ENCODE results near the gene PCDHGA2. TPM values are rescaled to one million over a fixed set of nuclear protein-coding genes. Genes with fewer than 3 reads are reported as not detected.
A peak's percentile ranks its signal among the peaks of the same experiment; 100 is the strongest.
"Not testable (repeated sequence)": the region's sequence is repeated elsewhere in the genome, so short reads cannot be mapped to it uniquely, and the experiment has no call there.

The PCDHGA2 gene
- total RNA-seq, 4 donors from 2014 or later, result 1.4 to 5.3 (median 1.9) TPM

DNA sequence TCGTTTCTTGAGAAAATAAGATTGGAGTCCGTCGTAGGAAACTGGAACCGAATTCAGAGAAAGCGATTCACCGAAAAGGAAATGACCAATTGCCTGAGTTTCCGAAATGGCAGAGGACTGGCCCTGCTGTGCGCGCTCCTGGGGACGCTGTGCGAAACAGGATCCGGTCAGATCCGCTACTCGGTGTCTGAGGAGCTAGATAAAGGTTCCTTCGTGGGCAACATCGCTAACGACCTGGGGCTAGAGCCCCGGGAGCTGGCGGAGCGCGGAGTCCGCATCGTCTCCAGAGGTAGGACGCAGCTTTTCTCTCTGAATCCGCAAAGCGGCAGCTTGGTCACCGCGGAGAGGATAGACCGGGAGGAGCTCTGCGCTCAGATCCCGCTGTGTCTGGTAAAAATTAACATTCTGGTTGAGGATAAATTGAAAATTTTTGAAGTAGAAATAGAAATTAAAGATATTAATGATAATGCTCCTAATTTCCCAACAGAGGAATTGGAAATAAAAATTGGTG lies 5.4 kb downstream of the PCDHGA2 start:
- WGBS, 2 donors, result 24 to 26% methylated on average over 31 of the region's 31 CpGs
- TF ChIP-seq CTCF (IDR thresholded peaks at IDR 0.05), result no peak
- no peak for DNase-seq (ENCODE audit: low spot score in 2 of 2)
- H3K4me3 ChIP-seq (ENCODE audit: low read depth, poor library complexity, severe bottlenecking), result no peak overlapping the region
- intact Hi-C loops (cut with DNase I; ENCODE audit: low total_unique reads), result no loop called here

DNA sequence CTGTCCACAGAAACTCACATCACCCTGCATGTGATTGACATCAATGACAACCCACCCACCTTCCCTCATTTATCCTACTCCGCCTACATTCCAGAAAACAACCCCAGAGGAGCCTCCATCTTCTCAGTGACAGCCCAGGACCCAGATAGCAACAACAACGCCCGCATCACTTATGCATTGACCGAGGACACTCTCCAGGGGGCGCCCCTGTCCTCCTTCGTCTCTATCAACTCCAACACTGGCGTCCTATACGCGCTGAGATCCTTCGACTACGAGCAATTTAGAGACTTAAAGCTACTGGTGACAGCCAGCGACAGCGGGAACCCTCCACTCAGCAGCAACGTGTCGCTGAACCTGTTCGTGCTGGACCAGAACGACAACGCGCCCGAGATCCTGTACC lies 6.8 kb downstream of the PCDHGA2 start:
- intact Hi-C loops (cut with DNase I; ENCODE audit: low total_unique reads), result no loop called here
- H3K4me3 ChIP-seq (ENCODE audit: low read depth, poor library complexity, severe bottlenecking), result no peak overlapping the region
- TF ChIP-seq CTCF (IDR thresholded peaks at IDR 0.05), result no peak
- no peak for TF ChIP-seq POLR2A (IDR thresholded peaks at IDR 0.05)
- DNase-seq (ENCODE audit: low spot score in 2 of 2), result no peak
- WGBS, 2 donors, result 36% methylated on average over 20 of the region's 20 CpGs

DNA sequence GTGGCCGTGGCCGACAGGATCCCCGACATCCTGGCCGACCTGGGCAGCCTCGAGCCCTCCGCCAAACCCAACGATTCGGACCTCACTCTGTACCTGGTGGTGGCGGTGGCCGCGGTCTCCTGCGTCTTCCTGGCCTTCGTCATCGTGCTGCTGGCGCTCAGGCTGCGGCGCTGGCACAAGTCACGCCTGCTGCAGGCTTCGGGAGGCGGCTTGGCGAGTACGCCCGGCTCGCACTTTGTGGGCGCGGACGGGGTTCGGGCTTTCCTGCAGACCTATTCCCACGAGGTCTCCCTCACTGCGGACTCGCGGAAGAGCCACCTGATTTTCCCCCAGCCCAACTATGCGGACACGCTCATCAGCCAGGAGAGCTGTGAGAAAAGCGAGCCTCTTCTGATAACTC lies 7.5 kb downstream of the PCDHGA2 start:
- intact Hi-C loops (cut with DNase I; ENCODE audit: low total_unique reads); DNase-seq (ENCODE audit: low spot score in 2 of 2): not testable (repeated sequence)
- 50 to 60% methylated on average over 12 to 20 of the region's 35 CpGs for WGBS, 2 donors

DNA sequence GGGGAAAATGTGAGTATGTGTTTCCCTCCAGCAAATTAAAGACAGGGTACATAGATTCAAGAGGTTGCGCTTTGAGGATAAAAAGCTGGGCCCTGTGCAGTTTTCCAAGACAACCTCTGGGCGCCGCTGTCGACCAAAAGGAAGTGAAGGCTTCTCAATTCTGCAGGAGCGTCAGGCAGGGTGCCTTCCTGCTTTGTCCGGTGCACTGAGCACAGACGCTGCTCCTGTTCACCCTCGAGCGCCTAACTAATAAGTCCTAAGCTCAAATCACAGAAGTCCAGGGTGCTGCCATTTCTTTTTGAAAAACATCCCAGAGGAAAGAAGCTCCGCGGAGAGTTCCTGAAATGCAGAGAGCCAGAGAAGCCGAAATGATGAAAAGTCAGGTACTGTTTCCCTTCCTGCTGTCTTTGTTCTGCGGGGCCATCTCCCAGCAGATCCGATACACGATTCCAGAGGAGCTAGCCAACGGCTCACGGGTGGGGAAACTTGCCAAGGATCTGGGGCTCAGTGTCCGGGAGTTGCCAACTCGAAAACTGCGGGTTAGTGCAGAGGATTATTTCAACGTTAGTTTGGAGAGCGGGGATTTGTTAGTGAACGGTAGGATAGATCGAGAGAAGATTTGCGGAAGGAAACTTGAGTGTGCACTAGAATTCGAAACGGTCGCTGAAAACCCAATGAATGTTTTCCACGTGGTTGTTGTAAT lies 11.5 kb downstream of the PCDHGA2 start, which contains the start of gene PCDHGB1:
PCDHGB1 (plus strand) TSS at position 183 of the 703 bp plus-strand sequence; CDS start at position 345, 162 bp downstream.
- intact Hi-C loops (cut with DNase I; ENCODE audit: low total_unique reads), result loop anchor here (2.0 kb wide), 1 partner anchor 49 kb away; no protein-coding TSS in a partner anchor
- 21 to 25% methylated on average over 29 of the region's 29 CpGs for WGBS, 2 donors
- no peak for TF ChIP-seq POLR2A (IDR thresholded peaks at IDR 0.05)
- TF ChIP-seq CTCF (IDR thresholded peaks at IDR 0.05), result no peak

More for the DNA sequence above, 7.5 kb downstream of the PCDHGA2 start:
- H3K4me3 ChIP-seq (ENCODE audit: low read depth, poor library complexity, severe bottlenecking), result not testable (repeated sequence)

DNA sequence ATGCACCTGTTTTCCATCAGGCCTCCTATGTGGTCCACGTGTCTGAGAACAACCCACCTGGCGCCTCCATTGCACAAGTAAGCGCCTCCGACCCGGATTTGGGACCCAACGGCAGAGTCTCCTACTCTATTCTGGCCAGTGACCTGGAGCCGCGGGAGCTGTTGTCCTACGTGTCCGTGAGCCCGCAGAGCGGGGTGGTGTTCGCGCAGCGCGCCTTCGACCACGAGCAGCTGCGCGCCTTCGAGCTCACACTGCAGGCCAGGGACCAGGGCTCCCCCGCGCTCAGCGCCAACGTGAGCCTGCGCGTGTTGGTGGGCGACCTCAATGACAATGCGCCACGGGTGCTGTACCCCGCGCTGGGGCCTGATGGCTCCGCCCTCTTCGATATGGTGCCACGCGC lies 13.0 kb downstream of the PCDHGA2 start:
- no peak for DNase-seq (ENCODE audit: low spot score in 2 of 2)
- intact Hi-C loops (cut with DNase I; ENCODE audit: low total_unique reads), result no loop called here
- H3K4me3 ChIP-seq (ENCODE audit: low read depth, poor library complexity, severe bottlenecking), result no peak overlapping the region
- TF ChIP-seq POLR2A (IDR thresholded peaks at IDR 0.05) (no peak), CTCF (IDR thresholded peaks at IDR 0.05) (no peak)
- 40 to 50% methylated on average over 17 to 22 of the region's 36 CpGs for WGBS, 2 donors

More for the DNA sequence above, 11.5 kb downstream of the PCDHGA2 start, which contains the start of gene PCDHGB1:
- DNase-seq (ENCODE audit: low spot score in 2 of 2), result peak in 1 of 2 donors; percentile 82
- no peak within 1 kb of the TSS for H3K4me3 ChIP-seq (ENCODE audit: low read depth, poor library complexity, severe bottlenecking)

DNA sequence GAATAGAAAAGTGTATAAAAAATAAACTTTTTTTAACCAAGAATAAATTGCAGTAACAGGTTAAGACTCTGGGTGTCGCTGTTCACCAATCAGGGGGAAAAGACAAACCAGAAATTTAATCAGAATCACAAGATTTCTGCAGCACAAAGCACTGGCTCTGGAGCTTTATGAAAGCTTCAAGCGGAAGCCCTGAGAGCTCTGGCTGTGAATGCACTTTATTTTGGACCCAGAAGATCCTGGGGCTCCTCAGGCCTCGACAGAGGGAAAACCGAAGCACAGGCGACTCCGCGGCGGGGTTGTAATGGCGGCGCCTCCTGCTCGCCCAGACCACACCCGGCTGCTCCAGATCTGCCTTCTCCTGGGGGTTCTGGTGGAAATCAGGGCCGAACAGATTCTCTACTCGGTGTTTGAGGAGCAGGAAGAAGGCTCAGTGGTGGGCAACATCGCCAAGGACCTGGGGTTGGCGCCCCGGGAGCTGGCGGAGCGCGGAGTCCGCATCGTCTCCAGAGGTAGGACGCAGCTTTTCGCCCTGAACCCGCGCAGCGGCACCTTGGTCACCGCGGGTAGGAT lies 16.4 kb downstream of the PCDHGA2 start, which contains the start of gene PCDHGA4:
PCDHGA4 (plus strand) TSS at position 122 of the 570 bp plus-strand sequence; CDS start at position 209, 87 bp downstream.
- no peak within 1 kb of the TSS for H3K4me3 ChIP-seq (ENCODE audit: low read depth, poor library complexity, severe bottlenecking)
- intact Hi-C loops (cut with DNase I; ENCODE audit: low total_unique reads), result no loop called here
- no peak for TF ChIP-seq POLR2A (IDR thresholded peaks at IDR 0.05)
- TF ChIP-seq CTCF (IDR thresholded peaks at IDR 0.05), result no peak
- no peak for DNase-seq (ENCODE audit: low spot score in 2 of 2)
- WGBS, 2 donors, result 17 to 21% methylated on average over 18 to 28 of the region's 29 CpGs

All from lower leg skin (tissue), 4 donors.